PC-3 (cell line): ENCODE data around the gene RSAD2. TPM values are rescaled to one million over a fixed set of nuclear protein-coding genes. Genes with fewer than 3 reads are reported as not detected.
A peak's percentile ranks its signal among the peaks of the same experiment; 100 is the strongest.

Source experiments
- ATAC-seq: fragments of 200-7000 bp; cut with Tn5 transposase; 2 replicates; pipeline ENCODE4 v1.9.1; 2020; ENCODE audit warnings: mild to moderate bottlenecking, moderate library complexity
- BruUV-seq: library from RNA; stranded (reverse); fragments of 400-500 nt; replicated peaks from 2 replicates; lab custom pipeline; 2021; lab: Mats Ljungman, UMichigan
- CTCF ChIA-PET: fragments of 300-600 bp; sonication (Branson Sonifier 250); formaldehyde crosslinking; loops from one replicate; lab custom pipeline; 2022; ENCODE audit warnings: antibody characterized with exemption; lab: Charles Lee
- POLR2A ChIA-PET: fragments of 300-600 bp; sonication (Branson Sonifier 250); formaldehyde crosslinking; loops from one replicate; lab custom pipeline; 2022; ENCODE audit warnings: antibody characterized with exemption; ENCODE audit not compliant: unreplicated experiment; lab: Charles Lee
- DNase-seq: peaks from one replicate; pipeline ENCODE4 v3.0.0-alpha.2; 2015
- H2AFZ ChIP-seq: fragments of 300-600 bp; sonication (generic); 2 replicates; pipeline ENCODE4 v1.6.0; 2016; ENCODE audit warnings: antibody characterized with exemption, low read length
- H3F3A ChIP-seq: fragments of 300-600 bp; sonication (generic); one replicate; pipeline ENCODE4 v1.6.0; 2017; ENCODE audit warnings: antibody characterized with exemption, low read length, control low read depth, mild to moderate bottlenecking; ENCODE audit not compliant: unreplicated experiment
- H3K27ac ChIP-seq: fragments of 300-600 bp; sonication (generic); 2 replicates; pipeline ENCODE4 v1.5.1; 2016; ENCODE audit warnings: mild to moderate bottlenecking, low read length
- H3K27me3 ChIP-seq: fragments of 300-600 bp; sonication (generic); 2 replicates; pipeline ENCODE4 v1.6.1; 2016; ENCODE audit warnings: low read length, mixed read lengths
- H3K36me3 ChIP-seq: fragments of 300-600 bp; sonication (generic); 2 replicates; pipeline ENCODE4 v1.6.1; 2016; ENCODE audit warnings: low read depth, mixed run types, low read length, mixed read lengths
- H3K4me1 ChIP-seq: fragments of 300-600 bp; sonication (generic); 2 replicates; pipeline ENCODE4 v1.5.1; 2016; ENCODE audit warnings: low read length; ENCODE audit not compliant: insufficient read depth
- H3K4me2 ChIP-seq: fragments of 300-600 bp; sonication (generic); 2 replicates; pipeline ENCODE4 v1.6.0; 2016; ENCODE audit warnings: low read length
- H3K4me3 ChIP-seq: fragments of 300-600 bp; sonication (generic); 2 replicates; pipeline ENCODE4 v1.5.1; 2016; ENCODE audit warnings: mild to moderate bottlenecking, low read length, mixed read lengths
- H3K79me2 ChIP-seq: fragments of 300-600 bp; sonication (generic); 2 replicates; pipeline ENCODE4 v1.6.1; 2017; ENCODE audit warnings: low read length, mixed read lengths
- H3K9ac ChIP-seq: fragments of 300-600 bp; sonication (generic); 2 replicates; pipeline ENCODE4 v1.6.0; 2016; ENCODE audit warnings: mild to moderate bottlenecking, low read length
- H3K9me2 ChIP-seq: fragments of 300-600 bp; sonication (generic); replicated peaks from 2 replicates; pipeline ENCODE4 v1.6.1; 2016; ENCODE audit warnings: mixed run types, low read length, mixed read lengths
- H3K9me3 ChIP-seq: fragments of 300-600 bp; sonication (generic); 2 replicates; pipeline ENCODE4 v1.6.1; 2016; ENCODE audit warnings: low read length, mixed read lengths
- H4K20me1 ChIP-seq: fragments of 300-600 bp; sonication (generic); 2 replicates; pipeline ENCODE4 v1.6.1; 2016; ENCODE audit warnings: low read length, mixed read lengths
- CTCF ChIP-seq: fragments of 300-600 bp; sonication (generic); conservative IDR thresholded peaks from 2 replicates; pipeline ENCODE4 v1.5.1; 2017; ENCODE audit warnings: antibody characterized with exemption, low read depth, mild to moderate bottlenecking, low read length
- EZH2 ChIP-seq: fragments of 300-600 bp; sonication (generic); IDR thresholded peaks from one replicate; pipeline ENCODE4 v1.6.1; 2017; ENCODE audit warnings: antibody characterized with exemption, mild to moderate bottlenecking, low read length; ENCODE audit not compliant: unreplicated experiment
- EZH2phosphoT487 ChIP-seq: fragments of 300-600 bp; sonication (generic); IDR thresholded peaks from 2 replicates; pipeline ENCODE4 v1.6.1; 2018; ENCODE audit warnings: mild to moderate bottlenecking, antibody characterized with exemption, low read length, borderline replicate concordance
- intact Hi-C: fragments of 100-400 bp; cut with micrococcal nuclease; formaldehyde crosslinking; loops from 2 replicates; pipeline ENCODE4 v1.9.0; 2023
- total RNA-seq: library from RNA; depleted of rRNA; stranded (reverse); fragments of >200 nt; gene quantifications from 2 replicates; pipeline ENCODE4 v1.2.3, GENCODE V29; 2014

Gene RSAD2
- total RNA-seq, 1 experiment from 2014 or later, result 2.1 TPM

- Histone ChIP-seq H3K27me3 (no peaks in the 10 kb centered on the region), H3K36me3 (no peaks in the 10 kb centered on the region), H3K4me1 (peaks cover 52% of the 10 kb centered on the region), H3K9me2 (no peaks in the 10 kb centered on the region), H3K79me2 (peaks cover 15% of the 10 kb centered on the region; the same call in 1 of the 2 replicates), H3K4me2 (peak within 1 kb of the TSS; percentile 96), H3K9me3 (no peaks in the 10 kb centered on the region), H2AFZ (peak within 1 kb of the TSS; percentile 49), H3K9ac (peak within 1 kb of the TSS; percentile 95), H3F3A (no peaks in the 10 kb centered on the region), H4K20me1 (peaks cover 11% of the 10 kb centered on the region; the same call in 1 of the 2 replicates), H3K27ac (no peak within 1 kb of the TSS; the same call in 1 of the 2 replicates), H3K4me3 (peak within 1 kb of the TSS; percentile 80)
- intact Hi-C loops, result loop anchor here (5.0 kb wide), 2 partner anchors 115 to 165 kb away; no protein-coding TSS in a partner anchor
- CTCF ChIA-PET, result interaction anchor here (1.0 to 1.3 kb wide), 2 partner anchors 95 to 115 kb away, joined by 3 to 4 read pairs; no protein-coding TSS in a partner anchor
- no TSS peak for BruUV-seq
- POLR2A ChIA-PET, result no interaction called here
- DNase-seq (peak; percentile 61), ATAC-seq (peak; percentile 68)
- TF ChIP-seq EZH2phosphoT487 (no peak), CTCF (peak; percentile 44)
Measured at GRCh38 chr2:6917071-6917760, 39.6 kb downstream of the RSAD2 start, which contains the start of gene RNF144A. TSS of gene RNF144A (plus strand) at chr2:6917412. CDS start at chr2:6996927, 79,515 bp downstream.

GRCh38 chr2:6917761-6918421 lies 40.3 kb downstream of the RSAD2 start:
- POLR2A ChIA-PET, result no interaction called here
- no TSS peak for BruUV-seq
- H3K4me3 ChIP-seq, result peak overlapping the region; percentile 80
- no peaks in the 10 kb centered on the region for H3K9me2 ChIP-seq
- intact Hi-C loops, result loop anchor here (1.0 to 5.0 kb wide), 3 partner anchors 55 to 164 kb away; no protein-coding TSS in a partner anchor
- H3K36me3 ChIP-seq, result no peaks in the 10 kb centered on the region
- peaks cover 15% of the 10 kb centered on the region; the same call in 1 of the 2 replicates for H3K79me2 ChIP-seq
- ATAC-seq (peak; percentile 33), DNase-seq (no peak)
- H4K20me1 ChIP-seq, result peaks cover 11% of the 10 kb centered on the region; the same call in 1 of the 2 replicates
- CTCF ChIA-PET, result interaction anchor here (0.6 kb wide), 1 partner anchor 10 kb away, joined by 3 read pairs; no protein-coding TSS in a partner anchor
- H3K27ac ChIP-seq, result no peak overlapping the region; the same call in 1 of the 2 replicates
- H3F3A ChIP-seq, result no peaks in the 10 kb centered on the region
- no peak for TF ChIP-seq EZH2phosphoT487
- TF ChIP-seq EZH2, result no peak
- no peak for TF ChIP-seq CTCF
- H3K4me1 ChIP-seq, result peaks cover 58% of the 10 kb centered on the region
- H3K4me2 ChIP-seq, result peak overlapping the region; percentile 96
- no peaks in the 10 kb centered on the region for H3K27me3 ChIP-seq
- peak overlapping the region; percentile 95 for H3K9ac ChIP-seq
- no peaks in the 10 kb centered on the region for H3K9me3 ChIP-seq
- peak overlapping the region; percentile 31; the same call in 1 of the 2 replicates for H2AFZ ChIP-seq
